IMR-90 (cell line): ENCODE results near the gene ATG5. TPM values are rescaled to one million over a fixed set of nuclear protein-coding genes. Genes with fewer than 3 reads are reported as not detected.
"Not testable (repeated sequence)": the region's sequence is repeated elsewhere in the genome, so short reads cannot be mapped to it uniquely, and the experiment has no call there.

Experiments
- ATAC-seq: fragments of 200-7000 bp; cut with Tn5 transposase; 2 replicates; pipeline ENCODE4 v1.9.1; 2020; ENCODE audit warnings: low read depth, mild to moderate bottlenecking, moderate library complexity
- BruUV-seq: library from RNA; stranded (reverse); fragments of 400-500 nt; replicated peaks from 2 replicates; lab custom pipeline; 2021; lab: Mats Ljungman, UMichigan
- CTCF ChIA-PET: fragments of 300-600 bp; formaldehyde crosslinking; extraction: SDS; loops from one replicate; lab custom pipeline; 2021; ENCODE audit warnings: antibody characterized with exemption; lab: Yijun Ruan, JAX
- POLR2A ChIA-PET: fragments of 300-600 bp; sonication (Branson Sonifier 250); formaldehyde crosslinking; loops from one replicate; lab custom pipeline; 2022; ENCODE audit warnings: antibody characterized with exemption; ENCODE audit not compliant: unreplicated experiment; lab: Charles Lee
- DNase-seq: peaks from one replicate; pipeline ENCODE4 v3.0.0; 2013
- H2AFZ ChIP-seq: replicated peaks from 2 replicates; pipeline ENCODE3; 2013; ENCODE audit warnings: low read length, mild to moderate bottlenecking; ENCODE audit not compliant: poor library complexity
- H2AK5ac ChIP-seq: 2 replicates; pipeline ENCODE4 v1.6.1; 2013; ENCODE audit warnings: low read depth, low read length, inconsistent platforms
- H2AK9ac ChIP-seq: replicated peaks from 2 replicates; pipeline ENCODE3; 2013; ENCODE audit warnings: mild to moderate bottlenecking, low read depth, low read length, moderate library complexity; ENCODE audit not compliant: poor library complexity
- H2BK120ac ChIP-seq: 2 replicates; pipeline ENCODE4 v1.6.1; 2013; ENCODE audit warnings: low read depth, low read length, inconsistent platforms
- H2BK15ac ChIP-seq: 3 replicates; pipeline ENCODE4 v1.6.1; 2013; ENCODE audit warnings: low read depth, low read length, inconsistent platforms
- H2BK20ac ChIP-seq: 2 replicates; pipeline ENCODE4 v1.6.1; 2013; ENCODE audit warnings: low read depth, mild to moderate bottlenecking, inconsistent platforms, low read length, moderate library complexity
- H2BK5ac ChIP-seq: 2 replicates; pipeline ENCODE4 v1.6.1; 2013; ENCODE audit warnings: mild to moderate bottlenecking, low read depth, low read length, inconsistent platforms; ENCODE audit not compliant: poor library complexity, severe bottlenecking
- H3K14ac ChIP-seq: replicated peaks from 2 replicates; pipeline ENCODE4 v1.6.1; 2013; ENCODE audit warnings: low read depth, low read length, inconsistent platforms
- H3K18ac ChIP-seq: 2 replicates; pipeline ENCODE4 v1.6.1; 2013; ENCODE audit warnings: low read depth, low read length, control low read depth
- H3K23ac ChIP-seq: 2 replicates; pipeline ENCODE4 v1.6.1; 2013; ENCODE audit warnings: low read depth, low read length, inconsistent platforms
- H3K27ac ChIP-seq: 2 replicates; pipeline ENCODE4 v1.5.1; 2013; ENCODE audit warnings: mild to moderate bottlenecking, control low read depth, low read length; ENCODE audit not compliant: insufficient read depth
- H3K27me3 ChIP-seq: 2 replicates; pipeline ENCODE4 v1.6.1; 2013; ENCODE audit warnings: low read length; ENCODE audit not compliant: control insufficient read depth, insufficient read depth
- H3K36me3 ChIP-seq: 2 replicates; pipeline ENCODE4 v1.6.1; 2013; ENCODE audit warnings: low read length, mixed read lengths; ENCODE audit not compliant: control insufficient read depth, insufficient read depth
- H3K4ac ChIP-seq: 2 replicates; pipeline ENCODE4 v1.6.1; 2013; ENCODE audit warnings: low read depth, low read length, inconsistent platforms
- H3K4me1 ChIP-seq: 2 replicates; pipeline ENCODE4 v1.6.1; 2013; ENCODE audit warnings: low read length, mixed read lengths; ENCODE audit not compliant: control insufficient read depth, insufficient read depth
- H3K4me2 ChIP-seq: 2 replicates; pipeline ENCODE4 v1.6.1; 2013; ENCODE audit warnings: low read depth, mild to moderate bottlenecking, control low read depth, low read length, moderate library complexity
- H3K4me3 ChIP-seq: 2 replicates; pipeline ENCODE4 v1.5.1; 2013; ENCODE audit warnings: low read depth, mild to moderate bottlenecking, control low read depth, low read length, moderate library complexity; ENCODE audit not compliant: insufficient read depth
- H3K56ac ChIP-seq: 2 replicates; pipeline ENCODE4 v1.6.1; 2013; ENCODE audit warnings: low read length, inconsistent platforms; ENCODE audit not compliant: insufficient read depth; ENCODE audit errors: extremely low read depth
- H3K79me1 ChIP-seq, 2 experiments: 2 replicates each; pipeline ENCODE4 v1.6.1; 2013; ENCODE audit warnings: low read length in 2 of 2, inconsistent platforms in 1 of 2, low read depth in 1 of 2
- H3K9ac ChIP-seq: 2 replicates; pipeline ENCODE4 v1.6.1; 2013; ENCODE audit warnings: low read depth, low read length, control low read depth
- H3K9me1 ChIP-seq: 2 replicates; pipeline ENCODE4 v1.6.1; 2013; ENCODE audit warnings: low read length, inconsistent platforms; ENCODE audit not compliant: insufficient read depth
- H3K9me3 ChIP-seq: 2 replicates; pipeline ENCODE4 v1.6.1; 2013; ENCODE audit warnings: low read length; ENCODE audit not compliant: control insufficient read depth, insufficient read depth
- H4K20me1 ChIP-seq: 2 replicates; pipeline ENCODE4 v1.6.1; 2013; ENCODE audit warnings: low read length, inconsistent platforms; ENCODE audit not compliant: insufficient read depth
- H4K5ac ChIP-seq: 2 replicates; pipeline ENCODE4 v1.6.1; 2013; ENCODE audit warnings: mild to moderate bottlenecking, low read depth, low read length, control low read depth
- H4K8ac ChIP-seq, 2 experiments: 2 replicates each; pipeline ENCODE4 v1.6.1; 2013; ENCODE audit warnings: low read depth in 2 of 2, low read length in 2 of 2, control low read depth in 1 of 2, inconsistent platforms in 1 of 2
- H4K91ac ChIP-seq: 2 replicates; pipeline ENCODE4 v1.6.1; 2013; ENCODE audit warnings: low read depth, low read length, inconsistent platforms; ENCODE audit not compliant: insufficient read depth
- WGBS, 2 experiments: methylation state at CpG; one replicate each; pipeline versions ENCODE4 v1.1.5 to v1.1.7; 2013; ENCODE audit warnings: missing lambda C conversion rate in 2 of 2; ENCODE audit not compliant: insufficient read length in 1 of 2; ENCODE audit errors: extremely low coverage in 2 of 2; 5-methylcytosine and 5-hydroxymethylcytosine counted together
- dilution Hi-C: fragments of 300-500 bp; cut with HindIII; formaldehyde crosslinking; loops from one replicate; pipeline ENCODE4 v1.14.3; 2018; ENCODE audit warnings: low sequenced_read_pairs; ENCODE audit not compliant: unreplicated experiment
- in situ Hi-C: fragments of 300-500 bp; cut with MboI; formaldehyde crosslinking; loops from 3 replicates; pipeline ENCODE4 v1.14.3; 2019; ENCODE audit warnings: low sequenced_read_pairs, inconsistent platforms, mixed read lengths
- intact Hi-C: fragments of 100-400 bp; cut with micrococcal nuclease; formaldehyde crosslinking; loops from 2 replicates; pipeline ENCODE4 v1.10.0; 2022
- polyA plus RNA-seq, 3 experiments: library from polyadenylated mRNA; depleted of rRNA; stranded (reverse); fragments of >200 nt; gene quantifications; 2 replicates each; pipeline ENCODE4 v1.2.3, GENCODE V29; 2012; ENCODE audit warnings: low replicate concordance in 1 of 3
- total RNA-seq: library from RNA; depleted of rRNA; stranded (reverse); fragments of >200 nt; gene quantifications from 2 replicates; pipeline ENCODE4 v1.2.3, GENCODE V29; 2012

ATG5 gene
- total and polyA plus RNA-seq, 2 of the 4 experiments (the other 2 are of a cell fraction), result 13.5 to 28.0 TPM

DNA sequence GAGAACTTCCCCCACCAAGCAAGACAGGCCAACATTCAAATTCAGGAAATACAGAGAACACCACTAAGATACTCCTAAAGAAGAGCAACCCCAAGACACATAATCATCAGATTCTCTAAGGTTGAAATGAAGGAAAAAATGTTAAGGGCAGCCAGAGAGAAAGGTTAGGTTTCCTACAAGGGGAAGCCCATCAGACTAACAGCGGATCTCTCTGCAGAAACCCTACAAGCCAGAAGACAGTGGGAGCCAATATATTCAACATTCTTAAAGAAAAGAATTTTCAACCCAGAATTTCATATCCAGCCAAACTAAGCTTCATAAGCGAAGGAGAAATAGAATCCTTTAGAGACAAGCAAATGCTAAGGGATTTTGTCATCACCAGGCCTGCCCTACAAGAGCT lies 61.1 kb downstream of the ATG5 start:
- H3K56ac ChIP-seq, H3K9me3 ChIP-seq, in situ Hi-C loops, H2BK5ac ChIP-seq, ATAC-seq, H3K4me2 ChIP-seq, H3K9me1 ChIP-seq, H3K36me3 ChIP-seq, H2BK15ac ChIP-seq, H4K8ac ChIP-seq, intact Hi-C loops, H4K5ac ChIP-seq, H2BK120ac ChIP-seq, H3K27me3 ChIP-seq, H3K27ac ChIP-seq, BruUV-seq, H3K23ac ChIP-seq, H3K4me1 ChIP-seq, H4K91ac ChIP-seq, H2BK20ac ChIP-seq, H2AFZ ChIP-seq, dilution Hi-C loops, H3K14ac ChIP-seq, H3K4me3 ChIP-seq, H2AK5ac ChIP-seq, H2AK9ac ChIP-seq, H3K4ac ChIP-seq, DNase-seq, POLR2A ChIA-PET, H3K18ac ChIP-seq, H3K9ac ChIP-seq: not testable (repeated sequence)
- peaks cover 3 to 23% of the 10 kb centered on the region in 2 experiments; a peak in 3 of 4 replicates for H3K79me1 ChIP-seq
- no CpG with 5 or more reads among the region's 2 CpGs for whole genome bisulfite sequencing, 2 experiments
- H4K20me1 ChIP-seq, result peaks cover 10% of the 10 kb centered on the region; the same call in 1 of the 2 replicates
- CTCF ChIA-PET, result interaction anchor here (0.6 kb wide), 1 partner anchor 20 kb away, joined by 3 read pairs; no protein-coding TSS in a partner anchor

DNA sequence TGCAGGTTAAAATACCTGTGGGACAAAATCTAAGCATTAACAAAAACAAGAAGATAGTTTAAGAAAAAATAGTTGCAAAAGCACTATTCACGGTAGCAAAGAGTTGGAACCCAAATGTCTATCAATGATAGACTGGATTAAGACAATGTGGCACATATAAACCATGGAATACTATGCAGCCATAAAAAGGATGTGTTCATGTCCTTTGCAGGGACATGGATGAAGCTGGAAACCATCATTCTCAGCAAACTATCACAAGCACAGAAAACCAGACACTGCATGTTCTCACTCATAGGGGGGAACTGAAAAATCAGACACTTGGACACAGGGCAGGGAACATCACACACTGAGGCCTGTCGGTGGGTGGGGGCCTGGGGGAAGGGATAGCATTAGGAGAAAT lies 65.8 kb downstream of the ATG5 start:
- H3K27me3 ChIP-seq, H2BK5ac ChIP-seq, H3K56ac ChIP-seq, H3K14ac ChIP-seq, BruUV-seq, H2AFZ ChIP-seq, H4K91ac ChIP-seq, H4K8ac ChIP-seq, H3K9me1 ChIP-seq, H2BK15ac ChIP-seq, ATAC-seq, H3K4me3 ChIP-seq, in situ Hi-C loops, DNase-seq, H2AK5ac ChIP-seq, H2BK20ac ChIP-seq, H3K27ac ChIP-seq, H3K4me1 ChIP-seq, H3K9ac ChIP-seq, H2AK9ac ChIP-seq, CTCF ChIA-PET, H3K9me3 ChIP-seq, dilution Hi-C loops, intact Hi-C loops, H3K36me3 ChIP-seq, H3K23ac ChIP-seq, H3K4me2 ChIP-seq, POLR2A ChIA-PET, H4K5ac ChIP-seq, H3K4ac ChIP-seq, H2BK120ac ChIP-seq, H3K18ac ChIP-seq: not testable (repeated sequence)
- H3K79me1 ChIP-seq, result peaks cover 10 to 43% of the 10 kb centered on the region in 2 experiments; a peak in 3 of 4 replicates
- no CpG with 5 or more reads among the region's 2 CpGs for WGBS, 2 experiments
- peaks cover 13% of the 10 kb centered on the region; the same call in 1 of the 2 replicates for H4K20me1 ChIP-seq
